GM21447 (cell line): ENCODE data around the gene GSK3B.

Experiments used
- ATAC-seq: cut with Tn5 transposase; IDR thresholded peaks from one replicate; pipeline ENCODE4 v1.9.1; 2021; ENCODE audit not compliant: unreplicated experiment

The GSK3B gene

GRCh38 chr3:120093911-120094775 is at the start of gene GSK3B:
TSS of gene GSK3B (minus strand) at chr3:120094447. CDS start at chr3:120093434, 1,013 bp downstream.
- ATAC-seq = peak; percentile 28

GRCh38 chr3:120143676-120144075 is 49.4 kb upstream of the GSK3B start:
- ATAC-seq = no peak

GRCh38 chr3:120142236-120142635 is 48.0 kb upstream of the GSK3B start:
- no peak for ATAC-seq

DNA sequence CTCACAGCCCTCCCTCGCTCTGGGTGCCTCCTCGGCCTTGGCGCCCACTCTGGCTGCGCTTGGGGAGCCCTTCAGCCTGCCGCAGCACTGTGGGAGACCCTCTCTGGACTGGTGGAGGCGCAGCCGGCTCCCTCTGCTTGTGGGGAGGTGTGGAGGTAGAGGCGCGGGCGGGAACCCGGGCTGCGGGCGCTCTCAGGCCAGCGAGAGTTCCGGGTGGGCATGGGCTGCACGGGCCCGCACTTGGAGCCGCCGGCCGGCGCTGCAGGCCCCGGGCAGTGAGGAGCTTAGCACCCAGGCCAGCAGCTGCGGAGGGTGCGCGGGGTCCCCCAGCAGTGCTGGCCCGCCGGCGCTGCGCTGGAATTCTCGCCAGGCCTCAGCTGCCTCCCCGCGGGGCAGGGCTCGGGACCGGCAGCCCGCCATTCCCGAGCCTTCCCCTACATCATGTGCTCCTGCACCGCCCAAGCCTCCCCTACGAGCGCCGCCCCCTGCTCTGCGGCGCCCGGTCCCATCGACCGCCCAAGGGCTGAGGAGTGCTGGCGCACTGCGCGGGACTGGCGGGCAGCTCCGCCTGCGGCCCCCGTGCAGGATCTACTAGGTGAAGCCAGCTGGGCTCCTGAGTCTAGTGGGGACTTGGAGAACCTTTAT is 46.0 kb upstream of the GSK3B start:
- ATAC-seq = no peak

GRCh38 chr3:120139140-120139539 is 44.9 kb upstream of the GSK3B start:
- no peak for ATAC-seq

DNA sequence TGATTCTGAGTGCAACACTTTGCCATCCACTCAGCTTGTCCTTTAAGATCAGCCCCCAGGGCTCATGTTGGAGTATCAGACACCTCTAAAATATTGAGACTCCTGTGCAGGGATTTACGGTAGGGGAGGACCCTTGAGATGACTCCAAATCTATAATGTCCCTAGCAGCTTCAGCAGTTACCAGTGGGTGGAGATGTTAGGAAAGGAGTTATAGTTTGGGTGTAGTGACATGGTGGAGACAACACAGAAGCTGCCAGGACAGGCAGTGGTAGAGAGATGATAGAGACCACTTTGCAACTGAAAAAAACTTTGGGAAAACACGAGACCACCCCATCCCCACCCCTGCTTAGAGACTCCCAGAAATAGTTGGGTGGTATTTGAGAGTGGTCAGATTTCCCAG is 43.3 kb upstream of the GSK3B start:
- ATAC-seq = no peak

- no peak for ATAC-seq
These were observed 36.4 kb upstream of the GSK3B start for GRCh38 chr3:120130656-120131055.

- no peak for ATAC-seq
These were observed 35.7 kb upstream of the GSK3B start for GRCh38 chr3:120129718-120130513.

- no peak for ATAC-seq
These were observed 34.8 kb upstream of the GSK3B start for GRCh38 chr3:120129051-120129450.

DNA sequence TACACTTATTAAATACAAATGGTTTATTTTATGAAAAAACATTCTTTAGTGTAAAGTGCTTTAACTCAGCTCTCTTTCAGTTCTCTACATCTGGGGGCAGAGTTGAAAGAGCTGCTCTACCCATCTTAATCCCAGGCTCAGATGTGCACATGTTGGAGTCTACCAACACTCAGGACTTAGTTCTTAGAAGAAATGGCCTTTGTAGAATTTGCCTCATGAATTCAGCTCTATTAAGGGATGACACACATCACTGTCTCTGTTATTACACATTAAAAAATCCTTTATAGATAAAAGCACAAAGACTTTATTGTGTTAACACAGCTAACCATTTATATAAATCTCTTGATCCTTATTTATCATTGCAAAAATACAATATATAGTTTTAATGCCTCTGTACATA is 31.7 kb upstream of the GSK3B start:
- ATAC-seq = no peak

DNA sequence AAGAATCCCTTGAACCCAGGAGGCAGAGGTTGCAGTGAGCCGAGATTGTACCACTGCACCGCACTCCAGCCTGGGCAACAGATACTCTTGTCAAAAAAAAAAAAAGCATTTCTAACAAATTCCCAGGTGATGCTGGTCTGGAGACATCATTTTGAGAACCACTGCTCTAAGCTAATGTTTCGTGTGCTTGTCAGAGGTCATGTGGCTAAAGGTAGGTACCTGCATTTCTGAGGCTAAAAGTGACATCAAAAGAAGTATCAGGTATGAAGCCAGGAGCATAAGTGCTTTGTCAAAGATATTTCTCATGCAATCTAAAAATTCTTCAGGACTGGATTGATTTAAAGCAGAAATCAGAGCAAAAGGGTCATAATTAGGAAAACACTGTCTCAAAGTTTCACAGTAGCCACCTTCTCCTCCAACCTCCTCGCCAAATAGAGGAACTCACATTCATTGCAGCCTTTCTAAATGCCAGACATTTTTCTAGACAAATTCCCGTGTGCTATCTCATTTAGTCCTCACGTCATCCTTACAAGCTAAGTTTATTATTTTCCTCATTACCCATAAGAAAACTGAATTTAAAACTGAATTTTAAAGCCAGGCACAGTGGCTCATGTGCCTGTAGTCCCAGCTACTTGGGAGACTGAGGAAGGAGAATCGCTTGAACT is 25.7 kb upstream of the GSK3B start:
- ATAC-seq = no peak

GRCh38 chr3:120114981-120115380 is 20.7 kb upstream of the GSK3B start:
- no peak for ATAC-seq

DNA sequence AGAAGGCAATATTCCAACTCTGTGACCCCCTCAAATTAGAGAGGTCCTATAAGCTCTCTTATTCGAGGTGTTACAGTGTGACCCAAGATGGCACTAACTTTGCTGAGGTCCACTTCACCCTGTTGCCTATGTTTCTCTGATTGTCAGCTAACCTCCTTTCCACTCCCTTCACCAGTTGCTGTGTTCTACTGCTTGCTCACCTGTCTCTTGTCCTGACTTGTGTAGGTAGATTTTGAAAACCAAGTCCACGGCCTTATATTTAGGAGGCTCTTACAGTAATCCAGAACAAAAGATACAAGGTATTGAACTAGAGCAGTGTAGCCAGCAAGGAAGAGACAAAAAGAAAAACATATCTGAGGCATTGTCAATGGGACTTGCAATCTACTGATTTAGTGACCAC is 20.1 kb upstream of the GSK3B start:
- ATAC-seq = no peak

- no peak for ATAC-seq
These were observed 19.2 kb upstream of the GSK3B start for GRCh38 chr3:120113128-120114116.

- ATAC-seq = no peak
These were observed 17.7 kb upstream of the GSK3B start for GRCh38 chr3:120111898-120112297.

DNA sequence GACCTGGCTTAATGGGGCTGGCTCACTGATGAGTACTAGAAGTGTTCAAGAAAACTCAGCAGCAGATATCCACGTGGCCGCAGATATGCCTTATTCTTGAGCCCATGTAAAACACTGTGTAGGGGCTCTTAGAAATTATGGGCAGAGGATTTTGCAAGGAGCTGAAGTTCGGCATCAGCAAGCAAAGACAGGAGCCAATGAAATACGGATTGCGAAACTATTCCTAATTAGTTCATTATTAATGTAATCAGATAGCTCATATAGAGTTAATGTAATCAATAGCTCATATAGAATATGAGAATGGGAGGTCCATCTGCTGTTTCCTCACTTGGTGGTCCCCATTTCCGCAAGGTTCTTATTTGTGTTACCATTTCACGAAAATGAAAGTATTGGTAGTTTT is 9.0 kb upstream of the GSK3B start:
- ATAC-seq = no peak

DNA sequence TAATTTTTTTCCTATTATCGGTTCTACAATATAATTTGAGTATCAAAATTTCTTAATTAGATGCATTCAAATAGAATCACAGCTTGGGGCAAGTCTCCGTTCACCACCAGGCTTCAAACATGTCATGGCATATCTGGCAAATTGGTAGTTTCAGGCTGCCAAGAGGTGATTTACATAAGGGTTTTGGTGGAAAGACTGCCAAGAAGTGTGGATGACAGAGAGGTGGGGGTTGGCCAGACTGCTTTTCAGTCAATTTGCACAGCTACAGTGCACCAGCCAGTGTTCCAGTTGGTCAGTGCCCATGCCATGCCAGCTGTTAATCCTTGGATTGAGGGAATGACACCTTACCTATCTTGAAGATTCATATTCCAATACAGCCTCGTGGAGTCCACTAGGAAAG is 8.4 kb upstream of the GSK3B start:
- no peak for ATAC-seq

DNA sequence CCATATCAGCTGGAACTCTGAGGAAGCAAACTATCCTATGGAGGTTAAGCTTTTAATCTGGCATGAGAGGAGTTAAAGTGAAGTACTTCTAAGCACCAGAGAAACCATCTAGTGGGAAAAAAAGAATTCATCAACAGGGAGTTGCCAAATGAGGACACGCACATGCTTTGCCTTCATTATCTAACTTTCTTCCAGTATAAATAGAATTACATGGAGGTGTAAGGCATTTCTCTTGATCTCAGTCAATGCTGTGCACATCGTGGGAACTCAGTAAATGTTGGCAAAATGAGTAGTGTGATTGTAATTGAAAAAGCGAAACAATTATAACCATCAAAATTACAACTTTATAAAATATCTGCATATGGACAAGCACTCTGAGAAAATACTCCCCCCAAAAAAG is 8.0 kb upstream of the GSK3B start:
- no peak for ATAC-seq

DNA sequence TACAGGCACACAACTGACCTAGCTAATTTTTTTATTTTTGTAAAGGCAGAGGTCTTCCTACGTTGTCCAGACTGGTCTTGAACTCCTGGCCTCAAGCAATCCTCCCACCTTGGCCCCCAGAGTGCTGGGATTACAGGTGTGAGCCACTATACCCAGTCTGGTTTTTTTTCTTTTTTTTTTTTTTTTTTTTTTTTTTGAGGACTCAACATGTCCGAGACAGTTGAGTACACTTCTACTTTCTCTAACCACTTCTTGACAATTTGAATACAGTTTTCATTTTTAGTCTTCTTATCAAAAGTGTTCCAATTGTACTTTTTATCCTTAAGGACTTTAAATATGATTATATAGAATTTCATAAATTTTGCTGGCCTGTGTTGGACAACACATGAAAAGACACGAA is 7.4 kb upstream of the GSK3B start:
- ATAC-seq = no peak

- no peak for ATAC-seq
These were observed 6.5 kb upstream of the GSK3B start for GRCh38 chr3:120100711-120101110.
